ENCODE results near the gene NUMBL. TPM values are rescaled to one million over a fixed set of nuclear protein-coding genes. Genes with fewer than 3 reads are reported as not detected.

Gene NUMBL
- total and polyA plus RNA-seq, 4 donors = 9.8 to 95.4 (median 61.0) TPM

DNA sequence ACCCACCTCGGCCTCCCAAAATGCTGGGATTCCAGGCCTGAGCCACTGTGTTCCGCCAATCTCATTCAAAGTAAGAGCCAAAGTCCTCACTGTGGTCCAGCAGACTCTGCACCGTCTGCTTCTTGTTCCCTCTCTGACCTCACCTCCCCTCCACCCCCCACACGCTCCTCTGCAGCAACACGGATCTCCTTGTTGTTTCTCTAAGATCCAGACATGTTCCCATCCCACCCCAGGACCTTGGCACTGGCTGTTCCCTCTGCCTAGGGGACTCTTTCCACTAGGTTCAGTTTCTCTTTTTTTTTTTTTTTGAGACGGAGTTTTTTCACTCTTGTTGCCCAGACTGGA, 50.8 kb downstream of the NUMBL start:
- WGBS, 2 donors = 15 to 24% methylated on average over 6 of the region's 6 CpGs
- ATAC-seq (ENCODE audit: low FRiP score) = no peak
- Histone ChIP-seq H3K36me3 (ENCODE audit: control insufficient read depth in 1 of 2, insufficient read depth in 2 of 2, low read length in 1 of 2) (no peaks in the 10 kb centered on the region), H3K27me3 (ENCODE audit: control insufficient read depth in 1 of 2, insufficient read depth in 2 of 2, low read length in 1 of 2) (no peaks in the 10 kb centered on the region), H3K27ac (ENCODE audit: low read depth in 1 of 2, low read length in 2 of 2) (peak overlapping the region in 1 of 2 donors; percentile 30), H3K4me3 (ENCODE audit: low read length in 2 of 2) (no peak overlapping the region), H3K9me3 (ENCODE audit: control insufficient read depth, low read length) (no peaks in the 10 kb centered on the region), H3K4me1 (ENCODE audit: control insufficient read depth in 1 of 2, insufficient read depth in 2 of 2, low read length in 2 of 2) (no peaks in the 10 kb centered on the region)
- no peak for DNase-seq
- intact Hi-C loops (cut with DNase I) = loop anchor here (5.0 to 10.0 kb wide), 5 partner anchors 37 to 335 kb away; partner anchors contain the start of genes BLVRB (in 1 of the 2), LTBP4 (in 1 of the 2) and SPTBN4 (in 1 of the 2)

DNA sequence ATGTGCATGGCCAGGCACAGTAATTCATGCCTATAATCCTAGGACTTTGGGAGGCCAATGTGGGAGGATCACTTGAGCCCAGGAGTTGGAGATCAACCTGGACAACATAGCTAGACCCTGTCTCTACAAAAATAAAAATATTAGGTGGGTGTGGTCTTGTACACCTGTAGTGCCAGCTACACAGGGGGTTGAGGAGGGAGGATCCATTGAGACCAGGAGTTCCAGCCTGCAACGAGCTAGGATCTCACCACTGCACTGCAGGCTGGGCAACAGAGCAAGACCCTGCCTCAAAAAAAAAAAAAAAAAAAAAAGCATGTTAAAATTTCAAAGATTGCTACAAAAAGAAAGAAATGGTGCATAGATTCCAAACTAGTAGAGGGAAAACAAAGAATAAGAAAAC, 52.1 kb downstream of the NUMBL start:
- H3K27ac ChIP-seq (ENCODE audit: low read depth in 1 of 2, low read length in 2 of 2) = no peak overlapping the region
- DNase-seq = no peak
- no peaks in the 10 kb centered on the region for H3K4me1 ChIP-seq (ENCODE audit: control insufficient read depth in 1 of 2, insufficient read depth in 2 of 2, low read length in 2 of 2)
- no peaks in the 10 kb centered on the region for H3K27me3 ChIP-seq (ENCODE audit: control insufficient read depth in 1 of 2, insufficient read depth in 2 of 2, low read length in 1 of 2)
- WGBS, 2 donors = 76 to 83% methylated on average over 1 of the region's 1 CpG
- no peaks in the 10 kb centered on the region for H3K9me3 ChIP-seq (ENCODE audit: control insufficient read depth, low read length)
- intact Hi-C loops (cut with DNase I) = loop anchor here (5.0 to 10.0 kb wide), 5 partner anchors 36 to 334 kb away; partner anchors contain the start of genes BLVRB (in 1 of the 2), LTBP4 (in 1 of the 2) and SPTBN4 (in 1 of the 2)
- no peaks in the 10 kb centered on the region for H3K36me3 ChIP-seq (ENCODE audit: control insufficient read depth in 1 of 2, insufficient read depth in 2 of 2, low read length in 1 of 2)
- no peak overlapping the region for H3K4me3 ChIP-seq (ENCODE audit: low read length in 2 of 2)
- no peak for ATAC-seq (ENCODE audit: low FRiP score)

DNA sequence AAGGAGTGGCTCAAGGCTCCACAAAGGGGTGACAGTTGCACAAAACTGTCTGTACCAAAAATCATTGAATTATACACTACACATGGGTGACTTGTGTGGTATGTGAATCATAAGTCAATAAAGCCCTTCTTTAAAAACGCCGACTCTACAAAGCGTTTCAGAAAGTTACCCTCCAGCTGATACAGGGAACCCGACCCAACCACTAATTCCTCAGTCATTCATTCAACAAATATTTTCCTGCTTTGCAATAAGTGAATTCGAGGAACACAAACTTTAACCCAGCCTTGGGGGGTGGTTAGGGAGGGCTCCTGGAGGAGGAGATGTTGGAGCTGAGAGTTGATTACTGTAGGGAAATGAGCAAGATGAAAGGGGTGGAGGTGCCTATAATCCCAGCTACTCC, 57.2 kb downstream of the NUMBL start:
- Histone ChIP-seq H3K4me3 (ENCODE audit: low read length in 2 of 2) (no peak overlapping the region), H3K27me3 (ENCODE audit: control insufficient read depth in 1 of 2, insufficient read depth in 2 of 2, low read length in 1 of 2) (no peaks in the 10 kb centered on the region), H3K27ac (ENCODE audit: low read depth in 1 of 2, low read length in 2 of 2) (peak overlapping the region in 1 of 2 donors; percentile 19), H3K9me3 (ENCODE audit: control insufficient read depth, low read length) (no peaks in the 10 kb centered on the region), H3K36me3 (ENCODE audit: control insufficient read depth in 1 of 2, insufficient read depth in 2 of 2, low read length in 1 of 2) (peaks cover 0 to 3% of the 10 kb centered on the region in 2 donors), H3K4me1 (ENCODE audit: control insufficient read depth in 1 of 2, insufficient read depth in 2 of 2, low read length in 2 of 2) (no peaks in the 10 kb centered on the region)
- ATAC-seq (ENCODE audit: low FRiP score) = no peak
- DNase-seq = no peak
- intact Hi-C loops (cut with DNase I) = loop anchor here (10.0 kb wide), 3 partner anchors 108 to 328 kb away; partner anchors contain the start of genes BLVRB (in 1 of the 2) and SPTBN4 (in 1 of the 2)
- WGBS, 2 donors = 64 to 82% methylated on average over 5 of the region's 5 CpGs

DNA sequence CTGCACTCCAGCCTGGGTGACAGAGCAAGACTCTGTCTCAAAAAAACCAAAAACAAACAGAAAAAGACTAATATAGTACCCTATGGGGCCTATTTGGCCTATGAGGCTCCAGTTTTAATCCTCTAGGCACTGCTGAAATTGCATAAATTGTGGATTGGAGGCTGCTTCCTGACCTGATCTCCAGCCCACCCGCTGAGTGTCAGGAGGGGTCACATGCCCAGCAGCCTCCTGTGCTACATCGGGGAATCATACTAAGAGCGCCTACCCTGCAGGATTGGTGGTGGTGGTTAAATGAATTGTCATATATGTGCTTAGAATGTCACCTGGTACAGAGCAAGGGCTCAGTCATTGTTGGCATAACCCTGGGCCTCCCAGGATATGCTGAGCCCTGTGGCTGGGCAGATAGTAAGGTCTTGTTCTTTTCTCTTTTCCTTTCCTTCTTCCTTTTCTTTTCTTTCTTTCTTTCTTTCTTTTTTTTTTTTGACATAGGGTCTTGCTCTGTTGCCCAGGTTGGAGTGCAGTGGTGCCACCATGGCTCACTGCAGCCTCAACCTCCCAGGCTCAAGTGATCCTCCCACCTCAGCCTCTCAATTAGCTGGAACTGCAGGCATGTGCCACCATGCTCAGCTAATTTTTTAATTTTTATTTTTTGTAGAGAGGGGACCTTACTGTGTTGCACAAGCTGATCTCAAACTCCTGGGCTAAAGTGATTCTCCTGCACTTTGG, 58.0 kb downstream of the NUMBL start:
- ATAC-seq (ENCODE audit: low FRiP score) = no peak
- H3K4me3 ChIP-seq (ENCODE audit: low read length in 2 of 2) = no peak overlapping the region
- peaks cover 0 to 3% of the 10 kb centered on the region in 2 donors for H3K36me3 ChIP-seq (ENCODE audit: control insufficient read depth in 1 of 2, insufficient read depth in 2 of 2, low read length in 1 of 2)
- no peaks in the 10 kb centered on the region for H3K27me3 ChIP-seq (ENCODE audit: control insufficient read depth in 1 of 2, insufficient read depth in 2 of 2, low read length in 1 of 2)
- 89 to 93% methylated on average over 3 of the region's 3 CpGs for WGBS, 2 donors
- intact Hi-C loops (cut with DNase I) = loop anchor here (10.0 kb wide), 3 partner anchors 108 to 328 kb away; partner anchors contain the start of genes BLVRB (in 1 of the 2) and SPTBN4 (in 1 of the 2)
- no peak for DNase-seq
- no peaks in the 10 kb centered on the region for H3K9me3 ChIP-seq (ENCODE audit: control insufficient read depth, low read length)
- H3K4me1 ChIP-seq (ENCODE audit: control insufficient read depth in 1 of 2, insufficient read depth in 2 of 2, low read length in 2 of 2) = no peaks in the 10 kb centered on the region
- H3K27ac ChIP-seq (ENCODE audit: low read depth in 1 of 2, low read length in 2 of 2) = no peak overlapping the region

DNA sequence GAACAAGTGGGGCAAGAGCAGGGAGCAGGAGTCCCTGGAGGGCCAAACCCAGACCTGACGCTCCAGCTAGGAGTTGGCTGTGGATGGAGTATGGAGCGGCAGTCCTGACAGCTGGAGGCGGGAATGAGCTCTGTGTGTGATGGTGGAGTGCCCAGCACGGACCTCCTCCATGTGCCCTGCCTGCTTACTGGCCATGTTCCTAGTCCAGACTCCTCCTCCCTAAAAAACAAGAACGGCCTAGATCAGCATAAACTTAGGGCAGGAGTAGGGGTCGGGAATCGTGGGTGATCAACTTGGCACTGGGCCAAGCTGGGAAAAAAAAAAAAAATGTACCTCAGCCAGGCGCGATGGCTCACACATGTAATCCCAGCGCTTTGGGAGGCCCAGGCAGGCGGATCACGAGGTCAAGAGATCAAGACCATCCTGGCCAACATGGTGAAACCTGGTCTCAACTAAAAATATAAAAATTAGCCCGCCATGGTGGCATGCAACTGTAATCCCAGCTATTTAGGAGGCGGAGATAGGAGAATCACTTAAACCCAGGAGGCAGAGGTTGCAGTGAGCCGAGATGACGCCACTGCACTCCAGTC, 59.8 kb downstream of the NUMBL start:
- intact Hi-C loops (cut with DNase I) = loop anchor here (10.0 kb wide), 3 partner anchors 106 to 326 kb away; partner anchors contain the start of genes BLVRB (in 1 of the 2) and SPTBN4 (in 1 of the 2)
- Histone ChIP-seq H3K4me1 (ENCODE audit: control insufficient read depth in 1 of 2, insufficient read depth in 2 of 2, low read length in 2 of 2) (no peaks in the 10 kb centered on the region), H3K9me3 (ENCODE audit: control insufficient read depth, low read length) (no peaks in the 10 kb centered on the region), H3K27me3 (ENCODE audit: control insufficient read depth in 1 of 2, insufficient read depth in 2 of 2, low read length in 1 of 2) (no peaks in the 10 kb centered on the region), H3K27ac (ENCODE audit: low read depth in 1 of 2, low read length in 2 of 2) (no peak overlapping the region), H3K4me3 (ENCODE audit: low read length in 2 of 2) (no peak overlapping the region), H3K36me3 (ENCODE audit: control insufficient read depth in 1 of 2, insufficient read depth in 2 of 2, low read length in 1 of 2) (peaks cover 0 to 3% of the 10 kb centered on the region in 2 donors)
- DNase-seq (no peak), ATAC-seq (ENCODE audit: low FRiP score) (no peak)
- 49% methylated on average over 16 of the region's 16 CpGs for WGBS, 2 donors

DNA sequence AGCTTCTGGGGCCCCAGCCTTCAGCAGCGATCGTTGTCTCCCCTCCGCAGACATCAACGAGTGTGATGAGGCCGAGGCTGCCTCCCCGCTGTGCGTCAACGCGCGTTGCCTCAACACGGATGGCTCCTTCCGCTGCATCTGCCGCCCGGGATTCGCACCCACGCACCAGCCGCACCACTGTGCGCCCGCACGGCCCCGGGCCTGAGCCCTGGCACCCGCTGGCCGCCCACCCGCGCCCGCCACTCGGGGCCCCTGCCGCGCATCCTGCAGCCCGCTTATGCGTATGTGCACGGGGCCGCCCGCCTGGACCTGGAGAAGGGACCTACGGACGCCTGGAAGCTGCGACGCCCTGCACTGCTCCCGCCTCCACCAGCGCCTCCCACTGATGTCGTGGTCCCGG, 61.1 kb downstream of the NUMBL start:
- Histone ChIP-seq H3K9me3 (ENCODE audit: control insufficient read depth, low read length) (no peaks in the 10 kb centered on the region), H3K4me1 (ENCODE audit: control insufficient read depth in 1 of 2, insufficient read depth in 2 of 2, low read length in 2 of 2) (no peaks in the 10 kb centered on the region), H3K4me3 (ENCODE audit: low read length in 2 of 2) (no peak overlapping the region), H3K27ac (ENCODE audit: low read depth in 1 of 2, low read length in 2 of 2) (no peak overlapping the region), H3K27me3 (ENCODE audit: control insufficient read depth in 1 of 2, insufficient read depth in 2 of 2, low read length in 1 of 2) (no peaks in the 10 kb centered on the region), H3K36me3 (ENCODE audit: control insufficient read depth in 1 of 2, insufficient read depth in 2 of 2, low read length in 1 of 2) (peaks cover 0 to 3% of the 10 kb centered on the region in 2 donors)
- WGBS, 2 donors = 95 to 96% methylated on average over 41 to 42 of the region's 42 CpGs
- DNase-seq = no peak
- no peak for ATAC-seq (ENCODE audit: low FRiP score)
- intact Hi-C loops (cut with DNase I) = no loop called here

DNA sequence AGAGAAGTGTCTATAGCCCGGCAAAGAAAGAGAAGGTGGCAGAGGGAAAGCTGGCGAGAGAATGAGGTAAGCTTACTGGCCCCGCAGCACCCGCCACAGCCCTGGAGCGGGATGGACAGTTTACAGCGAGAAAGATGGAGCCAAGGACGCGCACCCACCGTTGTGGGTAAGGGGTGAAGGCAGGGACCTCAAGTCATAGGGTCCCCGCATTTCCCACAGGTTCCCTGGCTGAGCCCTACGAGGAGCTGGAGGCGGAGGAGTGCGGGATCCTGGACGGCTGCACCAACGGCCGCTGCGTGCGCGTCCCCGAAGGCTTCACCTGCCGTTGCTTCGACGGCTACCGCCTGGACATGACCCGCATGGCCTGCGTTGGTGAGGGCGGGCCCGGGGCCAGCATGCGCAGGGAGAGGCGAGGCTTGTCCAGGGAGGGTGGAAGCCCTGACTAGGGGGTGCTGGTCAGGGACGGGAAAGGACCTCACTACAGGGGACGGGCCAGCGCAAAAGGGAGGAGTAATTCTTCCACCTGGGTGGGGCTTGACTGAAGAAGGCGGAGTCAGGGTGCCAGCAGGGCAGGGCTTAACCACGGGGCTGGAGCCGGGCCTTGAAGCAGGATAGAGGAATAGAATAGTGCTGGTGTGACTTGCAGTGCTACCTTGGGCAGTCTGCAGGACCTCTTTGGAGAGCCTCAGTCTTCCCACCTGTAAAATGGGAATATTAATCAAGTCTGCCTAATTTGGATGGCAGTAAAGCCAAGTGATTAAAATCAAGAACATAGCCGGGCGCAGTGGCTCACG, 62.8 kb downstream of the NUMBL start:
- no peaks in the 10 kb centered on the region for H3K4me1 ChIP-seq (ENCODE audit: control insufficient read depth in 1 of 2, insufficient read depth in 2 of 2, low read length in 2 of 2)
- intact Hi-C loops (cut with DNase I) = no loop called here
- DNase-seq (no peak), ATAC-seq (ENCODE audit: low FRiP score) (no peak)
- H3K27me3 ChIP-seq (ENCODE audit: control insufficient read depth in 1 of 2, insufficient read depth in 2 of 2, low read length in 1 of 2) = no peaks in the 10 kb centered on the region
- H3K36me3 ChIP-seq (ENCODE audit: control insufficient read depth in 1 of 2, insufficient read depth in 2 of 2, low read length in 1 of 2) = peaks cover 0 to 5% of the 10 kb centered on the region in 2 donors
- H3K9me3 ChIP-seq (ENCODE audit: control insufficient read depth, low read length) = no peaks in the 10 kb centered on the region
- no peak overlapping the region for H3K27ac ChIP-seq (ENCODE audit: low read depth in 1 of 2, low read length in 2 of 2)
- 91 to 93% methylated on average over 39 of the region's 39 CpGs for WGBS, 2 donors
- no peak overlapping the region for H3K4me3 ChIP-seq (ENCODE audit: low read length in 2 of 2)

DNA sequence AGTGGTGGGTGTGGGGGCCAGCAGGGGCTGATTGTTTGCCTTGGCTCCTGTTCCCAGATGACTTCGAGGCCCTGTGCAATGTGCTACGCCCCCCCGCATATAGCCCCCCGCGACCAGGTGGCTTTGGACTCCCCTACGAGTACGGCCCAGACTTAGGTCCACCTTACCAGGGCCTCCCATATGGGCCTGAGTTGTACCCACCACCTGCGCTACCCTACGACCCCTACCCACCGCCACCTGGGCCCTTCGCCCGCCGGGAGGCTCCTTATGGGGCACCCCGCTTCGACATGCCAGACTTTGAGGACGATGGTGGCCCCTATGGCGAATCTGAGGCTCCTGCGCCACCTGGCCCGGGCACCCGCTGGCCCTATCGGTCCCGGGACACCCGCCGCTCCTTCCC, 63.5 kb downstream of the NUMBL start:
- no peaks in the 10 kb centered on the region for H3K4me1 ChIP-seq (ENCODE audit: control insufficient read depth in 1 of 2, insufficient read depth in 2 of 2, low read length in 2 of 2)
- H3K27me3 ChIP-seq (ENCODE audit: control insufficient read depth in 1 of 2, insufficient read depth in 2 of 2, low read length in 1 of 2) = no peaks in the 10 kb centered on the region
- ATAC-seq (ENCODE audit: low FRiP score) = no peak
- no peaks in the 10 kb centered on the region for H3K9me3 ChIP-seq (ENCODE audit: control insufficient read depth, low read length)
- no peak for DNase-seq
- WGBS, 2 donors = 90% methylated on average over 24 of the region's 24 CpGs
- H3K36me3 ChIP-seq (ENCODE audit: control insufficient read depth in 1 of 2, insufficient read depth in 2 of 2, low read length in 1 of 2) = peaks cover 0 to 11% of the 10 kb centered on the region in 2 donors
- no peak overlapping the region for H3K27ac ChIP-seq (ENCODE audit: low read depth in 1 of 2, low read length in 2 of 2)
- no peak overlapping the region for H3K4me3 ChIP-seq (ENCODE audit: low read length in 2 of 2)
- intact Hi-C loops (cut with DNase I) = no loop called here
